ENCODE measurements around the gene ERGIC1. TPM values are rescaled to one million over a fixed set of nuclear protein-coding genes. Genes with fewer than 3 reads are reported as not detected.

The ERGIC1 gene
- total RNA-seq, 1 experiment from 2014 or later: 89.8 TPM

DNA sequence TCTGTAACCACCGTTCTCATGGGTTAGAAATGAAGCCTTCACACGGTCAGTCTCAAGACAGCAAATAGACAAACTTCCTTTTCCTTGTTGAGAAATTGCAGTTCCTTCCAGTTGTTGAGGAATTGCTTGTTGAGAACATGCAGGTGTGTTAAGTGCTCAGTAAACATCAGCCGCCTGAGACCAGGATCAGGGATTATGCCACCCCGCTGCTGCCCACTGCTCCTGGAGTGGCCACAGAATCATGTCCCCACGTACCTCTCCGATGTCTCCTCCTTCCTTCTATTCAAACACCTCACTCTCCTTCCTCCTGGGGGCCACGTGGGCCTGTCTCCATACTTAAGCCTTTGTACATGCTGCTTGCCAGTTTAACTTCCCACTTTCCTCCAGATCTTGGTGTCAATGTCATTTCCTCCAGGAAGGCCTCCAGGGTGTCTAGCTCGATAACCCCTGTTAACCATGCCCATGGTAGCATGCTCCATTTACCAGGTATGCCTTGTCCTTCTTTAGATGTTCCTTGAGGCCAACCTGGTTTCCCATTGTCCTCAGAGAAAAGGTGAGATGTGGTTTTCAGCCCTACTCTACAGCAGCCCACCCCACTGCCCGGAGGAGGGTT lies 91.4 kb downstream of the ERGIC1 start (continued):
- TF ChIP-seq USF2 (CRISPR knock-in tag; IDR thresholded peaks at IDR 0.05) (no peak), ZNF138 (CRISPR knock-in tag; conservative IDR thresholded peaks at IDR 0.05) (no peak)
- TF ChIP-seq, protein P1, sequence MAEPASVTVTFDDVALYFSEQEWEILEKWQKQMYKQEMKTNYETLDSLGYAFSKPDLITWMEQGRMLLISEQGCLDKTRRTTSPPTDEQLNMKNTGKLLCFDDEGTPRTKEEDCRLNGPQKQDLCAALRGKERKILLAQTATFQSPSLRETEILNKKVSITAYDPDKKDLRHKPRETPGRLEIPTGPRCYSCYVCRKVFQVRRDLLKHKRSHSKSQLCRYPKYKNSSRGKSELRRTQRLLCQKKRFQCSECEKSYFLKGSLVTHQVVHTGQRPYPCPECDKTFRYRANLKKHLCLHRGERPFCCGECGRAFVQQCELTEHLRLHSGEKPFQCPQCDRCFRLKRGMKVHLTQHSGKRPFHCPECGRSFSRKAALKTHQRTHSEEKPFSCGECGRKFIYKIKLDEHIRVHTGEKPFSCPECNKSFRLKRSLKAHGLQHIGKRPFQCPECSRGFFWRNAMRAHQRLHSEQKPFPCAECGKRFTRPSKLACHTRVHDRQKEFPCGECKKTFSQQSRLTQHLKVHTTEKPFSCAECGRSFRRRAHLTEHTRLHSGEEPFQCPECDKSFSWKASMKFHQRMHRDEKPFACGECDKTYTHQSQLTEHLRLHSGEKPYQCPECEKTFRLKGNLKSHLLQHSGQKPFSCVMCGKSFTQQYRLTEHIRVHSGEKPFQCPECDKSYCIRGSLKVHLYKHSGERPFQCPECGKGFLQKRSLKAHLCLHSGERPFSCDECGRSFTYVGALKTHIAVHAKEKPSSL (CRISPR knock-in tag; conservative IDR thresholded peaks at IDR 0.05): no peak

DNA sequence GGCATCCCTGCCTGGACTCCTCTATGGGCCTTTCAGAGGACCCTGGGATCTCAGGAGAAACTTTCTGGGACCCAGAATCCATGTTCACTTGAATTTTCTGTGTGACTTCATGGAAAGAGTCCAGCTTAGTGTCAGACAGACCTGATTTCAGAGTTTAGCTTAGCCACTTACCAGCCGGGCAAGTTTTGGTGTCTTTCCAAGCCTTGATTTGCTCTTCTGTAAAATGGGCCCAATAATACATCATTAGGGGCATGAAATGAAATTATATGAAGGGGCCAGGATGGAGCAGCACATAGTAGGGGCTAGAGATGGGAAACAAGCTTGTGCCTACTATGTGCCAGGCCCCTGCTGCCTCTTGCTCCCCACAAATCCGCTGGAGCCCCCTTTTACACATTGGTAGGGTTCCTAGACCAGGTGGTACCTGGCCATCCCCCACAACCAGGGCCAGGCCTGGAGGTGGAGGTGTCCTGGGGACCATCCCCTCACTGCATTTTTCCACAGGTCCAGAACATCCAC lies 92.0 kb downstream of the ERGIC1 start:
- DNase-seq (ENCODE audit: low spot score) (no peak), ATAC-seq (no peak)
- CTCF ChIA-PET: interaction anchor here (0.9 to 2.4 kb wide), 5 partner anchors 13 to 219 kb away, joined by 3 to 7 read pairs (median 5); no protein-coding TSS in a partner anchor
- Mint-ChIP-seq H3K36me3 (peaks cover 37% of the 10 kb centered on the region), H3K27me3 (ENCODE audit: low read depth) (no peaks in the 10 kb centered on the region), H3K4me3 (no peak overlapping the region), H3K4me1 (no peaks in the 10 kb centered on the region), H3K27ac (no peak overlapping the region), H3K9me3 (no peaks in the 10 kb centered on the region)
- POLR2A ChIA-PET: no interaction called here
- TF ChIP-seq NR1H2 (CRISPR knock-in tag; IDR thresholded peaks at IDR 0.05): no peak
- TF ChIP-seq CREB1 (CRISPR knock-in tag; IDR thresholded peaks at IDR 0.05): no peak
- TF ChIP-seq, protein P2, sequence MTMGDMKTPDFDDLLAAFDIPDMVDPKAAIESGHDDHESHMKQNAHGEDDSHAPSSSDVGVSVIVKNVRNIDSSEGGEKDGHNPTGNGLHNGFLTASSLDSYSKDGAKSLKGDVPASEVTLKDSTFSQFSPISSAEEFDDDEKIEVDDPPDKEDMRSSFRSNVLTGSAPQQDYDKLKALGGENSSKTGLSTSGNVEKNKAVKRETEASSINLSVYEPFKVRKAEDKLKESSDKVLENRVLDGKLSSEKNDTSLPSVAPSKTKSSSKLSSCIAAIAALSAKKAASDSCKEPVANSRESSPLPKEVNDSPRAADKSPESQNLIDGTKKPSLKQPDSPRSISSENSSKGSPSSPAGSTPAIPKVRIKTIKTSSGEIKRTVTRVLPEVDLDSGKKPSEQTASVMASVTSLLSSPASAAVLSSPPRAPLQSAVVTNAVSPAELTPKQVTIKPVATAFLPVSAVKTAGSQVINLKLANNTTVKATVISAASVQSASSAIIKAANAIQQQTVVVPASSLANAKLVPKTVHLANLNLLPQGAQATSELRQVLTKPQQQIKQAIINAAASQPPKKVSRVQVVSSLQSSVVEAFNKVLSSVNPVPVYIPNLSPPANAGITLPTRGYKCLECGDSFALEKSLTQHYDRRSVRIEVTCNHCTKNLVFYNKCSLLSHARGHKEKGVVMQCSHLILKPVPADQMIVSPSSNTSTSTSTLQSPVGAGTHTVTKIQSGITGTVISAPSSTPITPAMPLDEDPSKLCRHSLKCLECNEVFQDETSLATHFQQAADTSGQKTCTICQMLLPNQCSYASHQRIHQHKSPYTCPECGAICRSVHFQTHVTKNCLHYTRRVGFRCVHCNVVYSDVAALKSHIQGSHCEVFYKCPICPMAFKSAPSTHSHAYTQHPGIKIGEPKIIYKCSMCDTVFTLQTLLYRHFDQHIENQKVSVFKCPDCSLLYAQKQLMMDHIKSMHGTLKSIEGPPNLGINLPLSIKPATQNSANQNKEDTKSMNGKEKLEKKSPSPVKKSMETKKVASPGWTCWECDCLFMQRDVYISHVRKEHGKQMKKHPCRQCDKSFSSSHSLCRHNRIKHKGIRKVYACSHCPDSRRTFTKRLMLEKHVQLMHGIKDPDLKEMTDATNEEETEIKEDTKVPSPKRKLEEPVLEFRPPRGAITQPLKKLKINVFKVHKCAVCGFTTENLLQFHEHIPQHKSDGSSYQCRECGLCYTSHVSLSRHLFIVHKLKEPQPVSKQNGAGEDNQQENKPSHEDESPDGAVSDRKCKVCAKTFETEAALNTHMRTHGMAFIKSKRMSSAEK (CRISPR knock-in tag; IDR thresholded peaks at IDR 0.05; ENCODE audit: borderline replicate concordance): no peak
- TF ChIP-seq, protein P3, sequence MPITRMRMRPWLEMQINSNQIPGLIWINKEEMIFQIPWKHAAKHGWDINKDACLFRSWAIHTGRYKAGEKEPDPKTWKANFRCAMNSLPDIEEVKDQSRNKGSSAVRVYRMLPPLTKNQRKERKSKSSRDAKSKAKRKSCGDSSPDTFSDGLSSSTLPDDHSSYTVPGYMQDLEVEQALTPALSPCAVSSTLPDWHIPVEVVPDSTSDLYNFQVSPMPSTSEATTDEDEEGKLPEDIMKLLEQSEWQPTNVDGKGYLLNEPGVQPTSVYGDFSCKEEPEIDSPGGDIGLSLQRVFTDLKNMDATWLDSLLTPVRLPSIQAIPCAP (CRISPR knock-in tag; IDR thresholded peaks at IDR 0.05): no peak
- no peak for TF ChIP-seq ESRRA (CRISPR knock-in tag; IDR thresholded peaks at IDR 0.05; ENCODE audit: borderline replicate concordance)
- TF ChIP-seq ZNF671 (CRISPR knock-in tag; IDR thresholded peaks at IDR 0.05): no peak
- TF ChIP-seq, protein P1 (CRISPR knock-in tag; conservative IDR thresholded peaks at IDR 0.05): no peak
- TF ChIP-seq, protein P4, sequence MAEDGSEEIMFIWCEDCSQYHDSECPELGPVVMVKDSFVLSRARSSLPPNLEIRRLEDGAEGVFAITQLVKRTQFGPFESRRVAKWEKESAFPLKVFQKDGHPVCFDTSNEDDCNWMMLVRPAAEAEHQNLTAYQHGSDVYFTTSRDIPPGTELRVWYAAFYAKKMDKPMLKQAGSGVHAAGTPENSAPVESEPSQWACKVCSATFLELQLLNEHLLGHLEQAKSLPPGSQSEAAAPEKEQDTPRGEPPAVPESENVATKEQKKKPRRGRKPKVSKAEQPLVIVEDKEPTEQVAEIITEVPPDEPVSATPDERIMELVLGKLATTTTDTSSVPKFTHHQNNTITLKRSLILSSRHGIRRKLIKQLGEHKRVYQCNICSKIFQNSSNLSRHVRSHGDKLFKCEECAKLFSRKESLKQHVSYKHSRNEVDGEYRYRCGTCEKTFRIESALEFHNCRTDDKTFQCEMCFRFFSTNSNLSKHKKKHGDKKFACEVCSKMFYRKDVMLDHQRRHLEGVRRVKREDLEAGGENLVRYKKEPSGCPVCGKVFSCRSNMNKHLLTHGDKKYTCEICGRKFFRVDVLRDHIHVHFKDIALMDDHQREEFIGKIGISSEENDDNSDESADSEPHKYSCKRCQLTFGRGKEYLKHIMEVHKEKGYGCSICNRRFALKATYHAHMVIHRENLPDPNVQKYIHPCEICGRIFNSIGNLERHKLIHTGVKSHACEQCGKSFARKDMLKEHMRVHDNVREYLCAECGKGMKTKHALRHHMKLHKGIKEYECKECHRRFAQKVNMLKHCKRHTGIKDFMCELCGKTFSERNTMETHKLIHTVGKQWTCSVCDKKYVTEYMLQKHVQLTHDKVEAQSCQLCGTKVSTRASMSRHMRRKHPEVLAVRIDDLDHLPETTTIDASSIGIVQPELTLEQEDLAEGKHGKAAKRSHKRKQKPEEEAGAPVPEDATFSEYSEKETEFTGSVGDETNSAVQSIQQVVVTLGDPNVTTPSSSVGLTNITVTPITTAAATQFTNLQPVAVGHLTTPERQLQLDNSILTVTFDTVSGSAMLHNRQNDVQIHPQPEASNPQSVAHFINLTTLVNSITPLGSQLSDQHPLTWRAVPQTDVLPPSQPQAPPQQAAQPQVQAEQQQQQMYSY (CRISPR knock-in tag; IDR thresholded peaks at IDR 0.05): no peak
- no peak for TF ChIP-seq NFE2L1 (CRISPR knock-in tag; IDR thresholded peaks at IDR 0.05)
- TF ChIP-seq NFATC4 (CRISPR knock-in tag; IDR thresholded peaks at IDR 0.05): no peak
- TF ChIP-seq EMX1 (CRISPR knock-in tag; IDR thresholded peaks at IDR 0.05): no peak
- TF ChIP-seq, protein P5, sequence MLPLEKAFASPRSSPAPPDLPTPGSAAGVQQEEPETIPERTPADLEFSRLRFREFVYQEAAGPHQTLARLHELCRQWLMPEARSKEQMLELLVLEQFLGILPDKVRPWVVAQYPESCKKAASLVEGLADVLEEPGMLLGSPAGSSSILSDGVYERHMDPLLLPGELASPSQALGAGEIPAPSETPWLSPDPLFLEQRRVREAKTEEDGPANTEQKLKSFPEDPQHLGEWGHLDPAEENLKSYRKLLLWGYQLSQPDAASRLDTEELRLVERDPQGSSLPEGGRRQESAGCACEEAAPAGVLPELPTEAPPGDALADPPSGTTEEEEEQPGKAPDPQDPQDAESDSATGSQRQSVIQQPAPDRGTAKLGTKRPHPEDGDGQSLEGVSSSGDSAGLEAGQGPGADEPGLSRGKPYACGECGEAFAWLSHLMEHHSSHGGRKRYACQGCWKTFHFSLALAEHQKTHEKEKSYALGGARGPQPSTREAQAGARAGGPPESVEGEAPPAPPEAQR (CRISPR knock-in tag; IDR thresholded peaks at IDR 0.05): no peak
- no peak for TF ChIP-seq ELF4 (CRISPR knock-in tag; IDR thresholded peaks at IDR 0.05; ENCODE audit: low read depth)
- TF ChIP-seq ZNF512 (CRISPR knock-in tag; IDR thresholded peaks at IDR 0.05; ENCODE audit: borderline replicate concordance): no peak
- TF ChIP-seq HMGA2 (CRISPR knock-in tag; IDR thresholded peaks at IDR 0.05): no peak
